Measurements from ENCODE around the gene GRM7. TPM values are rescaled to one million over a fixed set of nuclear protein-coding genes. Genes with fewer than 3 reads are reported as not detected.

GRM7 gene
- total RNA-seq, 4 donors from 2014 or later: 0.29 to 15.8 (median 0.67) TPM

GRCh38 chr3:7651274-7651673, 790.4 kb downstream of the GRM7 start:
- intact Hi-C loops (cut with DNase I; ENCODE audit: low total_unique reads): no loop called here
- no peaks in the 10 kb centered on the region for H3K36me3 ChIP-seq
- DNase-seq: no peak
- no peaks in the 10 kb centered on the region for H3K4me1 ChIP-seq
- no peak for TF ChIP-seq CTCF (IDR thresholded peaks at IDR 0.05)
- no peak for TF ChIP-seq POLR2A (IDR thresholded peaks at IDR 0.05)
- H3K9me3 ChIP-seq: no peaks in the 10 kb centered on the region
- H3K27ac ChIP-seq: no peak overlapping the region
- H3K27me3 ChIP-seq: no peaks in the 10 kb centered on the region
- H3K4me3 ChIP-seq: no peak overlapping the region

DNA sequence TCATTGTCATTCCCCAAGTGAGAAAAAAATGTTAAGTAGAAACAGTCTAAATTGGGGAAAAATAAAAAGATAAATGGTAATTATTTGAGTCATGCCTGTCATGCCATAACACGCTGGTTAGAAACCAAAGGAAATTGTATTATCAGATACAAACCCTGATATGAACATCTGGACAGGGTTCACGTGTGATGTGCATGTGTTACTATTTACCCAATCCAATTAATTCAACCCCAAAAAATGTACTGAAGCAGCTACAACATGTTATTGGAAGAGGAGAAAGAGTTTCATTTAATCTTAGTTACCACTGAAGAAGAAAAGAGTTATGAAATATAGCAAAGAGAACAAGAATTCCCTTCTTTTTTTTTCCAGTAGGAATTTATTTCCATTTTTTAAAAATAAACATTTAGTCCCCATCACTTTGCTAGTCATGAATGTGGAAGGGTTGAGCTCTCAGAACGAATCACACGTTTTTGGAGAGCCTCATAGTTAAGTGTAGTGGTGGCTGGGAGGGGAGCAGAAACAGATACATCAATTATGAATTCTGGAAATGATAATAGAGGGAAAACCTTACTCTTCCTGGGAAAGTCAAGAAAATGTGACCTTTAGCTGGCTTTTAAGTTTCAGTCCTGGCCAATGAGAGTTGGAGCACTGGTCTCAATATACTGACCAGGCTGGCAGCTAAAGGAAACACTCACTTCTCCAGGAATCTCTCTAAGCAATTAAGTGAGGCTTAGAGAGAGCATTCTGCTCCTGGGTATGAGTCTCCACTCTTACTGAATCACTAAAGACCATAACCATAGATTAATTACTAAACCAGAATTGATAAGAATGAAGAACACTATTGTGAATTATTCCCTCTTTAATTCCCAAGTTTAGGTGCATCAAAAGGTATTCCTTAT, 796.5 kb downstream of the GRM7 start:
- TF ChIP-seq POLR2A (IDR thresholded peaks at IDR 0.05) (no peak), CTCF (IDR thresholded peaks at IDR 0.05) (no peak)
- intact Hi-C loops (cut with DNase I; ENCODE audit: low total_unique reads): no loop called here
- Histone ChIP-seq H3K27me3 (no peaks in the 10 kb centered on the region), H3K9me3 (no peaks in the 10 kb centered on the region), H3K27ac (no peak overlapping the region), H3K4me3 (no peak overlapping the region), H3K36me3 (no peaks in the 10 kb centered on the region), H3K4me1 (no peaks in the 10 kb centered on the region)
- DNase-seq: no peak

DNA sequence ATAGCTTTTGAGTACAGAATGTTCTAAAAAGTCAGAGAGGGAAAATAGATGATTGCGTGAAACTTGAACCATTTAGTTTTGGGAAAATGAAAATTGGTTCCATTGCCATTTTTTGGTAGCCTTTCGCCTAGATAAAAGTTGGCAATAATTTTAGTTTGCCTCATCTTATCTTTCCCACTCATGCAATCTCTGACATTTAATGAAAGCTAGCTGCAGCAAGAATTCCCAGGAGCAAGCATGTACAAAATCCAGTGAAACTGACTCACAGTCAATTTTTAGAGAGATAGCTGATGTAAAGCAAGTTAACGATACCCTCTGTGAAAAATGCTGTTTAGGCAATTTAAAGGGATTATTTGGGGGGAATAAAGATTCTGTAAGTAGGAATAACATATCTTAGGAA, 797.4 kb downstream of the GRM7 start:
- Histone ChIP-seq H3K36me3 (no peaks in the 10 kb centered on the region), H3K4me3 (no peak overlapping the region), H3K27me3 (no peaks in the 10 kb centered on the region), H3K4me1 (no peaks in the 10 kb centered on the region), H3K9me3 (no peaks in the 10 kb centered on the region), H3K27ac (no peak overlapping the region)
- TF ChIP-seq CTCF (IDR thresholded peaks at IDR 0.05) (no peak), POLR2A (IDR thresholded peaks at IDR 0.05) (no peak)
- intact Hi-C loops (cut with DNase I; ENCODE audit: low total_unique reads): no loop called here
- no peak for DNase-seq

DNA sequence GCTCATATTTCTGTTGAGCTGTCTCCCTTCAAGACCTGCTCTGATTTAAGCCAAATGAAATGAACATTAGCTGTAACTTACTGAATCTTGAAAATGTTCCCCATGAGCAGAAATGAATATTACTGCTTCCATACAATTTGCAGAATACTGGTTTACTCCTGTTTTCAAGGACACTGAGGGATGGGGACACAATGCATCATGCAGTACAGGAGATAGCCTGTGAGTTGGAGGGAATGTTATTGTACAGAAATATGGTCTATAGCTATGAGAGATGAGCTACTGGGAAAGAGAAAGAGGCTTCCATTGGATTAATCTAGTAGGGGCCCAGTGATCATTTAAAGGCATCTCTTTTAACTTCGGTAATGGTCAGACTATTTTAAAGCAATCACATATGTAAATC, 798.2 kb downstream of the GRM7 start:
- Histone ChIP-seq H3K27ac (no peak overlapping the region), H3K27me3 (no peaks in the 10 kb centered on the region), H3K9me3 (no peaks in the 10 kb centered on the region), H3K4me3 (no peak overlapping the region), H3K4me1 (no peaks in the 10 kb centered on the region), H3K36me3 (no peaks in the 10 kb centered on the region)
- intact Hi-C loops (cut with DNase I; ENCODE audit: low total_unique reads): no loop called here
- TF ChIP-seq CTCF (IDR thresholded peaks at IDR 0.05): no peak
- TF ChIP-seq POLR2A (IDR thresholded peaks at IDR 0.05): no peak
- no peak for DNase-seq

DNA sequence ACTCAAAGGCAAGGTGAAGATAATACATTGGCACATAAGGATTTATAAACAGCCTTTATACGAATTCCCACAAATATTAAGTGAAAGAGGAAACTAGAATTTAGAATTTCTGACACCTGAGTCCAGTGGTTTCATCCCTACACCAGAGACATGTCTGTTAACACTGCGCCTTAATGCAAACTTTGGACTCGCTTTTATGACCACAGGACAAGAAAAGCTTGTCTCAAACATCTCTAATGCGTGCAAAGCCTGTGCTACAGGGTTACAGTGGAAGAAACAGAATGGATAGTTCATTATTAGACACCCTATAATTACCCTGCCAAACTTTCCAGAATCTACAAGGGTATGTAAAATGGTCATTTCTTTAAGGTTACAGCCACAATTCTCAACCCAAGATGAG, 802.9 kb downstream of the GRM7 start:
- no peaks in the 10 kb centered on the region for H3K4me1 ChIP-seq
- H3K27ac ChIP-seq: no peak overlapping the region
- no peaks in the 10 kb centered on the region for H3K27me3 ChIP-seq
- no peak for TF ChIP-seq CTCF (IDR thresholded peaks at IDR 0.05)
- TF ChIP-seq POLR2A (IDR thresholded peaks at IDR 0.05): no peak
- no peak overlapping the region for H3K4me3 ChIP-seq
- intact Hi-C loops (cut with DNase I; ENCODE audit: low total_unique reads): no loop called here
- no peak for DNase-seq
- no peaks in the 10 kb centered on the region for H3K9me3 ChIP-seq
- H3K36me3 ChIP-seq: no peaks in the 10 kb centered on the region
